Liver (tissue), 3 donors: ENCODE data around the gene ABRACL.

Experiments
- ATF3 ChIP-seq: IDR thresholded peaks from 2 replicates; pipeline ENCODE4 v1.6.1; 2016; ENCODE audit warnings: antibody characterized with exemption
- CTCF ChIP-seq: fragments of 150-350 bp; IDR thresholded peaks from 2 replicates; pipeline ENCODE4 v1.5.1; 2017; ENCODE audit warnings: improper control_type of control experiment, low read depth, low read length; ENCODE audit not compliant: missing input control
- GABPA ChIP-seq, 2 donors: IDR thresholded peaks in 1 of 2; conservative IDR thresholded peaks in 1 of 2; 2 replicates each; pipeline ENCODE4 v1.6.1; 2016; ENCODE audit warnings: antibody characterized with exemption in 2 of 2, mild to moderate bottlenecking in 1 of 2, moderate library complexity in 1 of 2
- HNF4G ChIP-seq: IDR thresholded peaks from 2 replicates; pipeline ENCODE4 v1.6.1; 2016; ENCODE audit warnings: antibody characterized with exemption
- JUND ChIP-seq, 2 donors: IDR thresholded peaks; 2 replicates each; pipeline ENCODE4 v1.6.1; 2016; ENCODE audit warnings: antibody characterized with exemption in 2 of 2
- MAX ChIP-seq: IDR thresholded peaks from 2 replicates; pipeline ENCODE4 v1.6.1; 2016; ENCODE audit warnings: antibody characterized with exemption
- NR2F2 ChIP-seq: IDR thresholded peaks from 2 replicates; pipeline ENCODE4 v1.6.1; 2016; ENCODE audit warnings: antibody characterized with exemption
- RAD21 ChIP-seq, 2 donors: IDR thresholded peaks; 2 replicates each; pipeline ENCODE4 v1.6.1; 2016; ENCODE audit warnings: antibody characterized with exemption in 2 of 2, mild to moderate bottlenecking in 2 of 2
- REST ChIP-seq: IDR thresholded peaks from 2 replicates; pipeline ENCODE4 v1.6.1; 2016; ENCODE audit warnings: antibody characterized with exemption, mild to moderate bottlenecking
- RXRA ChIP-seq, 2 donors: IDR thresholded peaks; 2 replicates each; pipeline ENCODE4 v1.6.1; 2017 to 2018; ENCODE audit warnings: antibody characterized with exemption in 2 of 2, mild to moderate bottlenecking in 1 of 2
- TAF1 ChIP-seq: conservative IDR thresholded peaks from 2 replicates; pipeline ENCODE4 v1.6.1; 2016; ENCODE audit warnings: antibody characterized with exemption, mild to moderate bottlenecking
- YY1 ChIP-seq: IDR thresholded peaks from 2 replicates; pipeline ENCODE4 v1.6.1; 2016; ENCODE audit warnings: antibody characterized with exemption, mild to moderate bottlenecking
- ZBTB33 ChIP-seq: IDR thresholded peaks from 2 replicates; pipeline ENCODE4 v1.6.1; 2016; ENCODE audit warnings: antibody characterized with exemption
- donor health status: healthy.
- donor health status: healthy.

GRCh38 chr6:139029470-139030227, 1.1 kb downstream of the ABRACL start:
- no peak for TF ChIP-seq CTCF
- peak; percentile 48 to 58 for TF ChIP-seq RAD21 (IDR thresholded peaks at IDR 0.05)
- peak; percentile 62 for TF ChIP-seq RXRA (IDR thresholded peaks at IDR 0.05)
- TF ChIP-seq NR2F2, result peak; percentile 92
- TF ChIP-seq ZBTB33, result peak; percentile 17
- TF ChIP-seq HNF4G, result no peak
- TF ChIP-seq YY1, result no peak
- no peak for TF ChIP-seq TAF1
- TF ChIP-seq JUND (IDR thresholded peaks at IDR 0.05), result no peak
- TF ChIP-seq GABPA (IDR thresholded peaks at IDR 0.05 in 1 of 2, conservative IDR thresholded peaks at IDR 0.05 in 1 of 2), result no peak
- TF ChIP-seq REST, result peak; percentile 17
- peak; percentile 25 for TF ChIP-seq MAX
- TF ChIP-seq ATF3, result no peak
